IMR-90 (cell line): ENCODE results near the gene EPN3. TPM values are rescaled to one million over a fixed set of nuclear protein-coding genes. Genes with fewer than 3 reads are reported as not detected.

Experiments used
- ATAC-seq: fragments of 200-7000 bp; cut with Tn5 transposase; 2 replicates; pipeline ENCODE4 v1.9.1; 2020; ENCODE audit warnings: low read depth, mild to moderate bottlenecking, moderate library complexity
- BruUV-seq: library from RNA; stranded (reverse); fragments of 400-500 nt; replicated peaks from 2 replicates; lab custom pipeline; 2021; lab: Mats Ljungman, UMichigan
- CTCF ChIA-PET: fragments of 300-600 bp; formaldehyde crosslinking; extraction: SDS; loops from one replicate; lab custom pipeline; 2021; ENCODE audit warnings: antibody characterized with exemption; lab: Yijun Ruan, JAX
- POLR2A ChIA-PET: fragments of 300-600 bp; sonication (Branson Sonifier 250); formaldehyde crosslinking; loops from one replicate; lab custom pipeline; 2022; ENCODE audit warnings: antibody characterized with exemption; ENCODE audit not compliant: unreplicated experiment; lab: Charles Lee
- DNase-seq: peaks from one replicate; pipeline ENCODE4 v3.0.0; 2013
- H2AFZ ChIP-seq: replicated peaks from 2 replicates; pipeline ENCODE3; 2013; ENCODE audit warnings: low read length, mild to moderate bottlenecking; ENCODE audit not compliant: poor library complexity
- H2AK5ac ChIP-seq: 2 replicates; pipeline ENCODE4 v1.6.1; 2013; ENCODE audit warnings: low read depth, low read length, inconsistent platforms
- H2AK9ac ChIP-seq: replicated peaks from 2 replicates; pipeline ENCODE3; 2013; ENCODE audit warnings: mild to moderate bottlenecking, low read depth, low read length, moderate library complexity; ENCODE audit not compliant: poor library complexity
- H2BK120ac ChIP-seq: 2 replicates; pipeline ENCODE4 v1.6.1; 2013; ENCODE audit warnings: low read depth, low read length, inconsistent platforms
- H2BK15ac ChIP-seq: 3 replicates; pipeline ENCODE4 v1.6.1; 2013; ENCODE audit warnings: low read depth, low read length, inconsistent platforms
- H2BK20ac ChIP-seq: 2 replicates; pipeline ENCODE4 v1.6.1; 2013; ENCODE audit warnings: low read depth, mild to moderate bottlenecking, inconsistent platforms, low read length, moderate library complexity
- H2BK5ac ChIP-seq: 2 replicates; pipeline ENCODE4 v1.6.1; 2013; ENCODE audit warnings: mild to moderate bottlenecking, low read depth, low read length, inconsistent platforms; ENCODE audit not compliant: poor library complexity, severe bottlenecking
- H3K14ac ChIP-seq: replicated peaks from 2 replicates; pipeline ENCODE4 v1.6.1; 2013; ENCODE audit warnings: low read depth, low read length, inconsistent platforms
- H3K18ac ChIP-seq: 2 replicates; pipeline ENCODE4 v1.6.1; 2013; ENCODE audit warnings: low read depth, low read length, control low read depth
- H3K23ac ChIP-seq: 2 replicates; pipeline ENCODE4 v1.6.1; 2013; ENCODE audit warnings: low read depth, low read length, inconsistent platforms
- H3K27ac ChIP-seq: 2 replicates; pipeline ENCODE4 v1.5.1; 2013; ENCODE audit warnings: mild to moderate bottlenecking, control low read depth, low read length; ENCODE audit not compliant: insufficient read depth
- H3K27me3 ChIP-seq: 2 replicates; pipeline ENCODE4 v1.6.1; 2013; ENCODE audit warnings: low read length; ENCODE audit not compliant: control insufficient read depth, insufficient read depth
- H3K36me3 ChIP-seq: 2 replicates; pipeline ENCODE4 v1.6.1; 2013; ENCODE audit warnings: low read length, mixed read lengths; ENCODE audit not compliant: control insufficient read depth, insufficient read depth
- H3K4ac ChIP-seq: 2 replicates; pipeline ENCODE4 v1.6.1; 2013; ENCODE audit warnings: low read depth, low read length, inconsistent platforms
- H3K4me1 ChIP-seq: 2 replicates; pipeline ENCODE4 v1.6.1; 2013; ENCODE audit warnings: low read length, mixed read lengths; ENCODE audit not compliant: control insufficient read depth, insufficient read depth
- H3K4me2 ChIP-seq: 2 replicates; pipeline ENCODE4 v1.6.1; 2013; ENCODE audit warnings: low read depth, mild to moderate bottlenecking, control low read depth, low read length, moderate library complexity
- H3K4me3 ChIP-seq: 2 replicates; pipeline ENCODE4 v1.5.1; 2013; ENCODE audit warnings: low read depth, mild to moderate bottlenecking, control low read depth, low read length, moderate library complexity; ENCODE audit not compliant: insufficient read depth
- H3K56ac ChIP-seq: 2 replicates; pipeline ENCODE4 v1.6.1; 2013; ENCODE audit warnings: low read length, inconsistent platforms; ENCODE audit not compliant: insufficient read depth; ENCODE audit errors: extremely low read depth
- H3K79me1 ChIP-seq, 2 experiments: 2 replicates each; pipeline ENCODE4 v1.6.1; 2013; ENCODE audit warnings: low read length in 2 of 2, inconsistent platforms in 1 of 2, low read depth in 1 of 2
- H3K9ac ChIP-seq: 2 replicates; pipeline ENCODE4 v1.6.1; 2013; ENCODE audit warnings: low read depth, low read length, control low read depth
- H3K9me1 ChIP-seq: 2 replicates; pipeline ENCODE4 v1.6.1; 2013; ENCODE audit warnings: low read length, inconsistent platforms; ENCODE audit not compliant: insufficient read depth
- H3K9me3 ChIP-seq: 2 replicates; pipeline ENCODE4 v1.6.1; 2013; ENCODE audit warnings: low read length; ENCODE audit not compliant: control insufficient read depth, insufficient read depth
- H4K20me1 ChIP-seq: 2 replicates; pipeline ENCODE4 v1.6.1; 2013; ENCODE audit warnings: low read length, inconsistent platforms; ENCODE audit not compliant: insufficient read depth
- H4K5ac ChIP-seq: 2 replicates; pipeline ENCODE4 v1.6.1; 2013; ENCODE audit warnings: mild to moderate bottlenecking, low read depth, low read length, control low read depth
- H4K8ac ChIP-seq, 2 experiments: 2 replicates each; pipeline ENCODE4 v1.6.1; 2013; ENCODE audit warnings: low read depth in 2 of 2, low read length in 2 of 2, control low read depth in 1 of 2, inconsistent platforms in 1 of 2
- H4K91ac ChIP-seq: 2 replicates; pipeline ENCODE4 v1.6.1; 2013; ENCODE audit warnings: low read depth, low read length, inconsistent platforms; ENCODE audit not compliant: insufficient read depth
- BHLHE40 ChIP-seq: fragments of 150-350 bp; IDR thresholded peaks from 2 replicates; pipeline ENCODE4 v1.6.1; 2016; ENCODE audit warnings: mild to moderate bottlenecking, low read depth, low read length
- CHD1 ChIP-seq: IDR thresholded peaks from 2 replicates; pipeline ENCODE4 v1.6.1; 2012; ENCODE audit warnings: low read depth, low read length, improper control_type of control experiment
- FOS ChIP-seq: fragments of 150-350 bp; IDR thresholded peaks from 2 replicates; pipeline ENCODE4 v1.6.1; 2016; ENCODE audit warnings: low read depth, low read length
- NFE2L2 ChIP-seq: fragments of 150-350 bp; IDR thresholded peaks from 2 replicates; pipeline ENCODE4 v1.6.1; 2016; ENCODE audit warnings: low read depth, mild to moderate bottlenecking, low read length
- POLR2A ChIP-seq: IDR thresholded peaks from 2 replicates; pipeline ENCODE4 v1.6.1; 2012; ENCODE audit warnings: mild to moderate bottlenecking, low read depth, low read length
- RCOR1 ChIP-seq: IDR thresholded peaks from 2 replicates; pipeline ENCODE4 v1.6.1; 2012; ENCODE audit warnings: mild to moderate bottlenecking, low read length, improper control_type of control experiment; ENCODE audit not compliant: insufficient replicate concordance
- WGBS, 2 experiments: methylation state at CpG; one replicate each; pipeline versions ENCODE4 v1.1.5 to v1.1.7; 2013; ENCODE audit warnings: missing lambda C conversion rate in 2 of 2; ENCODE audit not compliant: insufficient read length in 1 of 2; ENCODE audit errors: extremely low coverage in 2 of 2; 5-methylcytosine and 5-hydroxymethylcytosine counted together
- dilution Hi-C: fragments of 300-500 bp; cut with HindIII; formaldehyde crosslinking; loops from one replicate; pipeline ENCODE4 v1.14.3; 2018; ENCODE audit warnings: low sequenced_read_pairs; ENCODE audit not compliant: unreplicated experiment
- in situ Hi-C: fragments of 300-500 bp; cut with MboI; formaldehyde crosslinking; loops from 3 replicates; pipeline ENCODE4 v1.14.3; 2019; ENCODE audit warnings: low sequenced_read_pairs, inconsistent platforms, mixed read lengths
- intact Hi-C: fragments of 100-400 bp; cut with micrococcal nuclease; formaldehyde crosslinking; loops from 2 replicates; pipeline ENCODE4 v1.10.0; 2022
- polyA plus RNA-seq, 3 experiments: library from polyadenylated mRNA; depleted of rRNA; stranded (reverse); fragments of >200 nt; gene quantifications; 2 replicates each; pipeline ENCODE4 v1.2.3, GENCODE V29; 2012; ENCODE audit warnings: low replicate concordance in 1 of 3
- total RNA-seq: library from RNA; depleted of rRNA; stranded (reverse); fragments of >200 nt; gene quantifications from 2 replicates; pipeline ENCODE4 v1.2.3, GENCODE V29; 2012

EPN3 gene
- total and polyA plus RNA-seq, 2 of the 4 experiments (the other 2 are of a cell fraction), result 0.09 TPM; not detected in 1

DNA sequence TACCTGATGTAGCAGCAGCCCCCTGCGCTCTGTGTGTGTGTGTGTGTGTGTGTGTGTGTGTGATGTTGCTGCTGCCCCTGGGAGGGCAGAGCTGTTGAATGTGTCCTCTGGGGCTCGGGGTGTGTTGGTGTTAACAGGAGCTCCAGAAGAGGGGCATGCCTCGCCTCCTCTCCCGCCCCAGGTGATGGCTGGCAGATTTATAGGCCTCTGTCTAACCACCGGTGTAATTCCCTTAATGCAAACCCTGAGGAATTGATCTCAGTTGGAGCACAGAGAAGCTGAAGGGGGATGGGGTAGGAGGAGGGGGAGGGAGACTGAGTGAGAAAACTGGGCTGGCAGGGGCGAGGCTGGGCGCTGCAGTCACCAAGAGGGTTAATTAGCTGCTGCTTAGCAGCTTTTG lies 38.0 kb downstream of the EPN3 start:
- Histone ChIP-seq H3K9ac (no peak overlapping the region), H3K36me3 (no peaks in the 10 kb centered on the region), H3K4me1 (no peaks in the 10 kb centered on the region), H2AFZ (no peak overlapping the region), H3K4me2 (no peak overlapping the region), H3K56ac (no peak overlapping the region), H3K27ac (no peak overlapping the region), H3K9me3 (no peaks in the 10 kb centered on the region), H2AK5ac (no peak overlapping the region), H4K8ac (no peak overlapping the region), H3K18ac (no peak overlapping the region), H2BK15ac (no peak overlapping the region), H2BK120ac (no peak overlapping the region), H4K20me1 (no peaks in the 10 kb centered on the region), H3K9me1 (no peaks in the 10 kb centered on the region), H3K4me3 (no peak overlapping the region), H3K14ac (no peak overlapping the region), H4K5ac (no peak overlapping the region), H3K27me3 (peaks cover 54% of the 10 kb centered on the region), H4K91ac (no peak overlapping the region), H3K79me1 (no peaks in the 10 kb centered on the region), H2BK20ac (no peak overlapping the region), H2BK5ac (no peak overlapping the region), H3K4ac (no peak overlapping the region), H3K23ac (no peak overlapping the region), H2AK9ac (no peak overlapping the region)
- ATAC-seq (no peak), DNase-seq (no peak)
- WGBS, 2 experiments, result 78% methylated on average over 4 of the region's 7 CpGs; no CpG with 5 or more reads in 1 of the 2 experiments
- TF ChIP-seq BHLHE40, result no peak
- no peak for TF ChIP-seq POLR2A
- TF ChIP-seq RCOR1, result no peak
- no peak for TF ChIP-seq FOS
- TF ChIP-seq CHD1, result no peak
- TF ChIP-seq NFE2L2, result no peak
- POLR2A ChIA-PET, result no interaction called here
- dilution Hi-C loops (no loop called here), intact Hi-C loops (no loop called here), in situ Hi-C loops (no loop called here)
- no TSS peak for BruUV-seq
- CTCF ChIA-PET, result no interaction called here
